ENCODE results near the gene OSBPL5.

OSBPL5 gene

DNA sequence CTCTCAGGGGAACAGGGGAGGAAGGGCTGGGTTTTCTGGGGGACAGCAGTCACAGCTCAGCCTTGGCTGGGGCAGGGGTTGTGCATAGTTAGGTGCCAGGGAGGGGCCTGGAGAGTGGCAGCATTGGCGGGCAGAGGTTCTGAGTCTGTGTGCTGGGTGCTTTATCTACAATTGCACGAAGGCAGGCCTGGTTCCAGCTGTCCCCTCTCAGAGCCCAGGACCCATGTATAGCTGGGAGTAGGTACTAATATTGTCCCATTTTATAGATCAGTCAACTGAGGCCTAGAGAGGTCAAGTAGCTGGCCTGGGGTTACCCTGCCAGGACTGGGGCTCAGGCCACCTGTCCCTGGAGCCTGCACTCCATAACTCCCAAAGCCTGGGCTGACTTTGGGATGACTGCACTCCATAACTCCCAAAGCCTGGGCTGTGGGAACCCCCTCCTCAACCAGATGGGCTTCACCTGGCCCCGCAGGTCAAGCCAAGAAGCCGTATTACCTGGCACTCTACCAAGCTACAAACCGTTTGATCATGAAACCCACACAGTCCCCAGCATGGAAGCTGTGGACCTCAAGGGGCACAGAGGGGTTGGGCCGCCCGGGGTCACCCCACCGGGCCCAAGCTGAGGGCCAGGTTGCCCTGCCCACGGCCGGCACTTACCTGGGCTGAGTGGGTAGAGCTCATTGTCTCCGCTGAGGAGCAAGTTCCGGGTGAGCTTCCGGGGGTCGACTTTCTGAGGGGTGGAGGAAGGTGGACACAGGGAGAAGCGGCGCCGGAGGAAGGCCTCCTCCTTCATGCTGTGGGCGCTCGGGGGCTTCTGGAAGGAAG, 36.5 kb downstream of the OSBPL5 start:
- DNase-seq (ENCODE audit: low read depth): no peak
- no peak overlapping the region for H3K4me3 ChIP-seq (ENCODE audit: low read depth, low read length)
- TF ChIP-seq, protein P1, sequence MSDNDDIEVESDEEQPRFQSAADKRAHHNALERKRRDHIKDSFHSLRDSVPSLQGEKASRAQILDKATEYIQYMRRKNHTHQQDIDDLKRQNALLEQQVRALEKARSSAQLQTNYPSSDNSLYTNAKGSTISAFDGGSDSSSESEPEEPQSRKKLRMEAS (IDR thresholded peaks at IDR 0.05; ENCODE audit: low read depth, low read length): no peak
- TF ChIP-seq MYC (IDR thresholded peaks at IDR 0.05; ENCODE audit: low read depth, low read length) (no peak), POLR2A (IDR thresholded peaks at IDR 0.05; ENCODE audit: extremely low read depth, insufficient read length) (no peak)
- TF ChIP-seq, protein P2, sequence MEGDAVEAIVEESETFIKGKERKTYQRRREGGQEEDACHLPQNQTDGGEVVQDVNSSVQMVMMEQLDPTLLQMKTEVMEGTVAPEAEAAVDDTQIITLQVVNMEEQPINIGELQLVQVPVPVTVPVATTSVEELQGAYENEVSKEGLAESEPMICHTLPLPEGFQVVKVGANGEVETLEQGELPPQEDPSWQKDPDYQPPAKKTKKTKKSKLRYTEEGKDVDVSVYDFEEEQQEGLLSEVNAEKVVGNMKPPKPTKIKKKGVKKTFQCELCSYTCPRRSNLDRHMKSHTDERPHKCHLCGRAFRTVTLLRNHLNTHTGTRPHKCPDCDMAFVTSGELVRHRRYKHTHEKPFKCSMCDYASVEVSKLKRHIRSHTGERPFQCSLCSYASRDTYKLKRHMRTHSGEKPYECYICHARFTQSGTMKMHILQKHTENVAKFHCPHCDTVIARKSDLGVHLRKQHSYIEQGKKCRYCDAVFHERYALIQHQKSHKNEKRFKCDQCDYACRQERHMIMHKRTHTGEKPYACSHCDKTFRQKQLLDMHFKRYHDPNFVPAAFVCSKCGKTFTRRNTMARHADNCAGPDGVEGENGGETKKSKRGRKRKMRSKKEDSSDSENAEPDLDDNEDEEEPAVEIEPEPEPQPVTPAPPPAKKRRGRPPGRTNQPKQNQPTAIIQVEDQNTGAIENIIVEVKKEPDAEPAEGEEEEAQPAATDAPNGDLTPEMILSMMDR (IDR thresholded peaks at IDR 0.05; ENCODE audit: low read depth, low read length): no peak

DNA sequence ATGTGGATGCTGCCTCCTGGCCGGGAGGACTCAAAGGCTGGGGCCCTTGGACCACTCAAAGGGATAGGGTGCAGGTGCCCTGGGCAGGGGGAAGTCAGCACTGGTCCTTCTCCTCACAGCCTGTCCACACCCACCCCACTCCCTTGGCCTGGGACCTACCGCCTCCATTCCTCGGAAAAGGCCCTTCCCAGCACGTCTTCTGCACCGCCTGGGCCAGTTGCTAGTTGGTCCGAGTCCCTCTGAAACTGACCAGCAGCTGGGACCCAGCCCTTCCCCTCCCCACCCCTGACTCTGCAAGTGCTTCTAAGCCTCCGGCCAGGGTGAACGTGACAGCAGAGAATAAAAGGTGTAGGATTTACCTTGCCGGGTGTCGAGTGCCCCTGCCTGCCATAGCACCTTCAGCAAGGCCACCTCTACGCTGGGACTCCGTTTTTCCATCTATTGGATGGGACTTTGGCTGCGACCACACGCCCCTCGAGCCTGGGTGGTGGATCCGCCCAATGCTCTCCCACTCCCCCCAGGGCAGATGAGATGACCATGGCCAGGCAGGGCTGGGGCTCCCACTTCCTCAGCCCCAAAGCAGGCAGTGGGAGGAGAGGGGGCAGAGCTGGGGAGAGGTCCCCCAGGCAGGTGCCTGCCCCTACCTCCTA, 37.3 kb downstream of the OSBPL5 start:
- no peak for DNase-seq (ENCODE audit: low read depth)
- no peak for TF ChIP-seq MYC (IDR thresholded peaks at IDR 0.05; ENCODE audit: low read depth, low read length)
- TF ChIP-seq, protein P2 (IDR thresholded peaks at IDR 0.05; ENCODE audit: low read depth, low read length): no peak
- TF ChIP-seq POLR2A (IDR thresholded peaks at IDR 0.05; ENCODE audit: extremely low read depth, insufficient read length): no peak
- TF ChIP-seq, protein P1 (IDR thresholded peaks at IDR 0.05; ENCODE audit: low read depth, low read length): no peak
- no peak overlapping the region for H3K4me3 ChIP-seq (ENCODE audit: low read depth, low read length)

DNA sequence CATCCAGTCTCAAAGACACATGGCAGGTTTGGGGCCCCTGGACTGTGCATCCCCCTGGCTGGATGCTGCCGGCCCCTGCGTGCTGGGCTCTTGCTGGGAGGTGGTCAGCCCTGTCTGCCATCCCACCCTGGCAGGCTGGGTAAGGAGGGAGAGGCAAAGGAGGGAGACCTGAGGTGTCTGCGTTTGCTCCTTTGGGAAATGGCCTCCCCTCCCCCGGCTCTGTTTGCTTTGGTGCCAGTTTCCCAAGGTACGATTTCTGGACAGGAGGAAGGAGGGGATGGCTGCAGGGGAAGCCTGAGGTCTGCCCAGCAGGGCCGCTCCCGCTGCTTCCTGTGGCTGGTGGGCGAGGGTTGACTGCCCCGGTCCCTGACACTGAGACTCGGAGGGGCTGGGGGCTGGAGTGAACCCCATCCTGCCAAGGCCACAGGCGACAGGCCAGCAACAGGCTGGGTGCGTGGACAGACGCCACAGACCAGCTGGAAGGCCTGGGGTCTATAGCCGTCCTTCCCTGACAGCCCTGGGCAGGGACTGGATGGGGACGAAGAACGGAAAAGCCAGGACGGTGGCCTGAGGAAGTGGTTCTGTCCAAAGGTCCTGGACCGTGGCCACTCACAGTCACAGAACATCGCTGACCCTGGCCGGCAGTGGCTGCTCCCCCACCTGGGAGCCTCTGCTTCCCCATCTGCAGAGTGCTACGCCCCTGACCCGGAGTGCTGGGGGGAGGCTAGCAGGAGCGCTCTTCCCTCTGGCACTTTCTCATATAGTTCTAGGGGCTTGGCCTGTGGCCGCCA, 38.0 kb downstream of the OSBPL5 start:
- TF ChIP-seq, protein P1 (IDR thresholded peaks at IDR 0.05; ENCODE audit: low read depth, low read length): no peak
- TF ChIP-seq, protein P2 (IDR thresholded peaks at IDR 0.05; ENCODE audit: low read depth, low read length): no peak
- no peak for TF ChIP-seq MYC (IDR thresholded peaks at IDR 0.05; ENCODE audit: low read depth, low read length)
- no peak for TF ChIP-seq POLR2A (IDR thresholded peaks at IDR 0.05; ENCODE audit: extremely low read depth, insufficient read length)
- H3K4me3 ChIP-seq (ENCODE audit: low read depth, low read length): no peak overlapping the region
- no peak for DNase-seq (ENCODE audit: low read depth)

DNA sequence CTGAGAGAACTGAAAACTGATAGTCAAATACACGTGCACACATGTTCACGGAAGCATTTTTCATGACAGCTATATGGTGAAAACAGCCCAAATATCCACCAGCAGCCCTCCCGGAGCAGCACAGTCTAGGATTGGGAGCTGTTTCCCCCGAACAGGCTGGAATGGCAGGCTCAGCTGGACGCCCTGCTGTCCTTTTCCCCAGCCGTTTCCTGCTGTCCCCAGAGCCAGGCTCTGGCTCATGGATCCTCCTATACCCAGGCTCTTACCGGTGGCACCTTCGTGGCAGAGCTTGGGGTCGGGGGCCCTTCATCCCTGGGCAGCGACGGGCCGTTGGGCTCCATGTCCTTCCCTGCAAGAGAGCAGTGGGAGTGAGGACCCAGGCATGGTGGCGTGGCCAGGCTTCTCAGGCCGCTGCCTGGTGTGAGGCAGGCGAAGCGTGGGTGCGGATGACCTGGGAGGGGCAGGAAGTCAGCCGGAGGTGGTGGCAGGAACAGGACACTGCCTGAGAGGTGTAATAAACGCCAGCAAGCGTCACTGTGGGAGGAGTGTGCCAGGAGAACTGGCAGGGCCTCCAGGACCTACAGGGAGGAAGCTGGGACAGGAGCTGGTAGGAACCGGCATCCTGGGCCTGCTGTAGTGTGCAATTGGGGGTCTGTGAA, 38.8 kb downstream of the OSBPL5 start:
- H3K4me3 ChIP-seq (ENCODE audit: low read depth, low read length): no peak overlapping the region
- no peak for TF ChIP-seq POLR2A (IDR thresholded peaks at IDR 0.05; ENCODE audit: extremely low read depth, insufficient read length)
- TF ChIP-seq, protein P1 (IDR thresholded peaks at IDR 0.05; ENCODE audit: low read depth, low read length): no peak
- TF ChIP-seq MYC (IDR thresholded peaks at IDR 0.05; ENCODE audit: low read depth, low read length): no peak
- TF ChIP-seq, protein P2 (IDR thresholded peaks at IDR 0.05; ENCODE audit: low read depth, low read length): no peak
- DNase-seq (ENCODE audit: low read depth): no peak

DNA sequence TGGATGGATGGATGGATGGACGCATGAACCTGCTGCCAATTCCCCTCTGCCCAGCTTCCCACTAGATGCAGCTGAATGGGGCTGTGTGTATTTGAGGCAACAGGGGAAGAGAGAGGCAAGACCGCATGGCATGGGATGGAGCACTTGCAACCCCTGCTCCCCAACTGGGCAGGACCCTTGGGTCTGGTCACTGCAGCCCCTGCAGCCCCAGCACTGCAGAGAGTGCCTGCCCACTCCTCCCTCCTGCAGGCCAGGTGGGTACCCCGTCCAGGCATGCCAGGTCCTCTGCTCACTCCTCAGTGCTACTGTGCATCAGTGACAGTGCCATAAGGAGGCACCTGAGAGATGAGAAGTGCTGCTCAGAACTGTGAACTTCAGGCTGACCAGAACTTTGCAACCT, 40.3 kb downstream of the OSBPL5 start:
- DNase-seq (ENCODE audit: low read depth): no peak
- no peak overlapping the region for H3K4me3 ChIP-seq (ENCODE audit: low read depth, low read length)
- TF ChIP-seq, protein P1 (IDR thresholded peaks at IDR 0.05; ENCODE audit: low read depth, low read length): no peak

Measured in NB4 (cell line).